IPS DF 19.7 (cell line): ENCODE results near the gene IL18R1.
"Not testable (repeated sequence)": the region's sequence is repeated elsewhere in the genome, so short reads cannot be mapped to it uniquely, and the experiment has no call there.

Experiments
- DNase-seq: peaks from one replicate; pipeline ENCODE4 v3.0.0-alpha.2; 2013; ENCODE audit warnings: low read depth, low spot score

Gene IL18R1

DNA sequence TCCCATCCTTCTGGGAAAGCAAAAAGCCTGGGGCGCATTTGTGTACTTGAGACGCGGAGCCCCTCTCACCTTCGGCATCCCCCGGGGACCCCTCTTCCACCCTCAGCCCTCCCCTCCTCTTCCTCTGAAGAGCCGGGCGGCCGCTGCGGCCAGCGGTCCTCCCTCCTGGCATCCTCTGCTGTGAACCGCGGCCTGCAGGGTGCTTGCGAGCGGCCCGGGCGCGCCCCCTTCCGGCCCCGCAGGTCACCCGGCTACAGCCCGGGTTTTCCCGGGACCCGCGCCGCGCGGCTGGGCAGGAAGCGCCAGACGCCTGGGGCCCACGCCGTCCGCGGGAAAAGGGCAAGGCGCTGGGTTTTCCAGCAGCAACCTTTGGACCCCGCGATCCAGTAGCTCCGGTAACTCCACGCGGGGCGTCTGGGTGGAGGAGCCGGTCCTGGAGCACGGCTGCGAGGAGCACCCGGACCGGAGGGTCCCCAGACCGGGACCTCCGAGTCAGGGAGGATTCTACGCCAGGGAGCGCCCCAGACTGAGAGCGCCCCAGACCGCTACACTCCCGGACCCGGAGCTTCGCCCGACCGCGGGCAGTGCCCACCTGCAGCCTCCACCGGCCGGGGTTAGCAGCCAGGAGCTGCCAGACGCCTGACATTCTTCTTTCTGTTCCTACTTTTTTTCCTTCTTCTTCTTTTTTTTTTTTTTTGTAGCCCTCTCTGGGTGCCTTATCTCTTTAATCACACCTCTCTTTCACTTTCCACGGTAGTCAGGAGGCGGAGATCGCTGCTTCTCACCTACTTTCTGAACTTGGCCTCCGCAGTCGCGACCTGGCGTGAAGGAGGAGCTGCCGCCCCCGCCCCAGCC is at the start of gene IL18R1:
TSS of gene IL18R1 (plus strand) at position 271 of the 855 bp plus-strand sequence. CDS start 6,865 bp downstream, outside the sequence.
- DNase-seq: no peak

- DNase-seq: no peak
Observed at GRCh38 chr2:102306125-102306524, 49.5 kb upstream of the IL18R1 start.

GRCh38 chr2:102310964-102311640 is 44.5 kb upstream of the IL18R1 start, which contains the start of gene IL1RL1:
IL1RL1 (plus strand) TSS chr2:102311563; CDS start chr2:102338265, 26,702 bp downstream.
- DNase-seq: no peak

GRCh38 chr2:102313025-102313424 is 42.6 kb upstream of the IL18R1 start:
- DNase-seq: no peak

DNA sequence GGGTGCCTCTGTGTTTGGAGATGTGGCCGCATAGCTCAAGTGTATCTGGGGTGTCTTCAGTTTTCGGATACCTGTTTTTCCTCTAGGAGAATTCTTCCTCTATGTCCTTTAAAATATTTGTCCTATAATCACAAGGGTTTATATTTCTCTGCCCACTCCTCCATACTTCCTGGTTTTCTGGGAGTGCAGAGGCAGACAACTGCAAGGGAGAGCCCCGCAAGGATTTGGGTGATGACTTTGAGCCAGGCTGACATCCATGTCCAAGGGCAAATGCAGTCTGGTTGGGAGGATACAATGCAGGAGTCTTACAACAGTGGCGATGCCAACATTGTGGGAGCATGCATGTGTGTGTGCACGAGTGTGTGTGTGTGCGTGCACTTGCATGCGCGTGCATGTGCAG is 42.1 kb upstream of the IL18R1 start:
- DNase-seq: no peak

DNA sequence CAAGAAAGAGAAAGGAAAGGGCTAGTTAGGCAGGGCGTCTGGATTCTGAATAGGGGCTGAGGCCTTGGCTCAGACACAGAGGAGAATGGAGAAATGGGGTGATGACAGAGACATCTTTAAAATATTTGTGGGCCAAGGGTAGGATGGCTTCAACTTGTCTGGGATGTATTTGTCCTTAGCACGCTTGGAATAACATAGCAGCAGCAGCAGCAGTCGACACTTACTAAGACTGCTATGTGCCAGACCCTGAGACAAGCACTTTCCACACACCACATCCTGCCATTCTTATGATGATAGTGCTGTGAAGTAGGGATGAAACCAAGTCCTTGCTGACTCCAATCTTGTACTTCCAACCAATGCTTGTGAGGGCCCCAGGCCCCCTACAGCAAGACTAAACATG is 41.6 kb upstream of the IL18R1 start:
- DNase-seq: no peak

DNA sequence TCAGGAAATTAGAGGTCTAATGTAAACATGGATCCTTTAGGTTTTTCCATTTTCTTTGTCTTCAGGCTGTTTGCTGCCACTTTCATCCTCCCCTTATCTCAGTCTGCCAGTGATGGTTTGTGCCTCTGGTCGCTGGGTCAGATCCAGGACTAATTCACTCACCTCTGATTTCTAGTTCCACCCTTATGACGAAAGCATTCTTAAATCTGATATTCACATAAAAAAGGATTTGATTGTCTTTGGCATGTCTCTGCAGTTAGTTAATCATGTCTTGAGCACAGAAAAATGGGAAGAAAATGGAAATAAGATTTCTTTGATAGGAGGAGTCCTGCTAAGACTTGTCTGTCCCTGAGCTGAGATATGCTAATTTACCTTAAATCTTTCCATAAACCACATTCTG is 39.7 kb upstream of the IL18R1 start:
- no peak for DNase-seq

GRCh38 chr2:102317715-102318114 is 37.9 kb upstream of the IL18R1 start:
- no peak for DNase-seq

GRCh38 chr2:102318437-102318836 is 37.2 kb upstream of the IL18R1 start:
- DNase-seq: no peak

GRCh38 chr2:102321941-102322719 is 33.5 kb upstream of the IL18R1 start:
- DNase-seq: no peak

DNA sequence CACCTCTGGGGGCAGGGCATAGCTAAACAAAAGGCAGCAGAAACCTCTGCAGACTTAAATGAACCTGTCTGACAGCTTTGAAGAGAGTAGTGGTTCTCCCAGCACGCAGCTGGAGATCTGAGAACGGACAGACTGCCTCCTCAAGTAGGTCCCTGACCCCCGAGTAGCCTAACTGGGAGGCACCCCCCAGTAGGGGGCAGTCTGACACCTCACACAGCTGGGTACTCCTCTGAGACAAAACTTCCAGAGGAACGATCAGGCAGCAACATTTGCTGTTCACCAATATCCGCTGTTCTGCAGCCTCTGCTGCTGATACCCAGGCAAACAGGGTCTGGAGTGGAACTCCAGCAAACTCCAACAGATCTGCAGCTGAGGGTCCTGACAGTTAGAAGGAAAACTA is 30.7 kb upstream of the IL18R1 start:
- DNase-seq: not testable (repeated sequence)

DNA sequence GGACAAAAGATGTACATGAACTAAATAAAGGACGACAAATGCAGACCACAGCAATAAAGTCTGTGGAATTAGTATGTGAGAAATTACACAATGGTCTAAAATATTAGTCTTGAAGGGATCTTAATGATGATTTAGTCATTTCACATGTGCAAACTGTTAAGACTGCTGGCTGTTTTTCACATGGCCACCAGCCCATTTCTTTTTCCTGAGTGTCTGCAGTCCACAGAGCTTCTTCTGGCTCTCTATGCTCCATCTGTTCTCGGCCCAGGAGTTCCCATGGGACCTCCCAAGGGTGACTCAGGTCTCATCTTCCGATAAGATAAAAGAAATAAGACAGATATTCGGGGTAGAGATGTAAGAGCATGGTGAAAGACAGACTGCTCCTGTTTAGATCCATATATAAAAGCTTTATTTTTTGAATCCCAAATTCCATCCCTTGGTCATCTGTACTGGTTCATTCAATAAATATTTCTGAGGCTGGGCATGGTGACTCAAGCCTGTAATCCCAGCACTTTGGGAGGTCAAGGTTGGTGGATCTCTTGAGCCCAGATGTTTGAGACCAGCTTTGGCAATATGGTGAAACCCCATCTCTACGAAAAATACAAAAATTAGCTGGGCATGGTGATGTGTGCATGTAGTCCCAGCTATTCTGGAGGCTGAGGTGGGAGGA is 24.1 kb upstream of the IL18R1 start:
- DNase-seq: no peak

DNA sequence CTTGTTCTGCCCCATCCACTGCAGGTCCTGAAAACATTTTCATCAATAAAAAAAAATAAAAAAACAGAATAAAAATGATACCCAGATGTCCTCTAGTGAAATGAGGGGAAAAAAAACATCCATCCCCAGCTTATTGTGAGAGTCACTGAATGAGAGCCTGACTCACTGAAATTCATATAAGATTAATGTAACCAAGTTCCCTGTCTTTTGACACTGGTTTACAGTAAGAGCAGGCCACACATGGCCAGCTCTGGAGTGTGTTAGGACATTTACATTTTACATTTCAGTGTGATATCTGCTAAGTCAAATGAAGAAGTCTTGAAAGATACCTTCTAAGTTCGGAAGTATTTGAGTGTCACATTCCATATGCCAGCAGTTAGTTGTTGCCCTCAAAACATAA is 21.1 kb upstream of the IL18R1 start:
- no peak for DNase-seq

GRCh38 chr2:102335871-102336366 is 19.7 kb upstream of the IL18R1 start:
- no peak for DNase-seq

- no peak for DNase-seq
Observed at GRCh38 chr2:102336502-102336945, 19.1 kb upstream of the IL18R1 start.

DNA sequence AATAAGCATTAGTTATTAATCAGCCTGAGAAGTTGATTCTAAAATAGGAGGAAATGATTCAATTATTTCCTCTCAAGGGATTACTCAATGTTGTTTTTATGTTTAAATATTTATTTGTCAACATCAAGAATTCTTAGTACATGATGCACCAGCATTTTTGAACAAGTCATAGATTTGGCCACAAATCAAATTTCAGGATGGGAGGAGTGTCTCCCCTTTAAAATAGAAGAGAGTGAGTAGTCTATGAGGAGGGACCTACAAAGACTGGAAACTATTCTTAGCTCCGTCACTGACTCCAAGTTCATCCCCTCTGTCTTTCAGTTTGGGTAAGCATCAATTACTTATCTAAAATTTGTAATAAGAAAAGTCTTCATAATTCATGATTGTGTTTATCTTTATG is 18.6 kb upstream of the IL18R1 start:
- no peak for DNase-seq

GRCh38 chr2:102337481-102338386 is 17.9 kb upstream of the IL18R1 start:
- no peak for DNase-seq

- DNase-seq: no peak
Observed at GRCh38 chr2:102340778-102341177, 14.8 kb upstream of the IL18R1 start.

DNA sequence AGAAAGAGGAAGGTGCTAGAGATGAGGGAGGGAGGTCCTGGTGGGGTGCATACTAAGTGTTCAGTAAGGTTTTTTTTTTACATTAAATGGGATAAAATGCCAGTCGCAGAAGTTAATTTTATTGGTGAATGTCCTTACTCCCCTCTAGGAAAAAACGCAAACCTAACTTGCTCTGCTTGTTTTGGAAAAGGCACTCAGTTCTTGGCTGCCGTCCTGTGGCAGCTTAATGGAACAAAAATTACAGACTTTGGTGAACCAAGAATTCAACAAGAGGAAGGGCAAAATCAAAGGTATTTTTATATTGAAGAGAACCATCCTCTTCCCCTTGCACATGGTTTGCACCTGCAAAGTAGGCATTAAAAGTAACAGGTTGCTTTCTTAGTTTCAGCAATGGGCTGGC is 12.7 kb upstream of the IL18R1 start:
- no peak for DNase-seq

DNA sequence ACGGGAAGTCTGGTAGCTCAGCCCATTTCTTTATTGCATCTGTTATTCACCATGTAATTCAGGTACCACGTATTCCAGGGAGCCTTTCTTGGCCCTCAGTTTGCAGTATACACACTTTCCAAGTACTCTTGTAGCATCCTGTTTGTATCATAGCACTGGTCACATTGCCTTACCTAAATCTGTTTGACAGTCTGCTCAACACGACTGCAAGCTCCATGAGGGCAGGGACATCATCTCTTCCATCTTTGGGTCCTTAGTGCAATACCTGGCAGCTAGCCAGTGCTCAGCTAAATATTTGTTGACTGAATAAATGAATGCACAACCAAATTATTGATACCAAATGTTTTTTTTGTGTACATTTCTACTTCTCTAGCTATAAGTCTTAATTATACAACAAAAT is 11.2 kb upstream of the IL18R1 start:
- no peak for DNase-seq
